ENCODE data around the gene GLRX5. TPM values are rescaled to one million over a fixed set of nuclear protein-coding genes. Genes with fewer than 3 reads are reported as not detected.
"Not testable (repeated sequence)": the region's sequence is repeated elsewhere in the genome, so short reads cannot be mapped to it uniquely, and the experiment has no call there.

GLRX5 gene
- total RNA-seq, 4 donors from 2014 or later, result 5.9 to 40.3 (median 23.7) TPM

DNA sequence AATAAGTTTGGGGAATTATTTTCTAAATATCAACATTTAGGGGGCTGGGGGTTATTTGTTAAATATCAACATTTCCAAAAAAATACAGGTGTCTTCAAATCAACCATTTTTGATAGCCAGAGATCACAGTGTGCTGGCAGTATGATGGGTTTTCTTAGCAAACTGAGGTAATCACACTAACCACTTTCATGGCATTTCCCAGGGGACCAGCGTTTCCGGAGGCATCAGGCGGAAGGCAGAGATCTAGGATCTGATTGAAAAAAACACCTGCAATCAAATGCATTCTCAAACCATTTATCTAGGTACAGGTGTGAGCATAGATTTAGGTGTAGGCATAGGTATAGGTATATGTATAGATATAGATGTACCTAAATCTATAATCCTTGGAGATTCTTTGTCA is 34.6 kb downstream of the GLRX5 start:
- no peak for DNase-seq
- intact Hi-C loops (cut with DNase I; ENCODE audit: low total_unique reads), result loop anchor here (10.0 kb wide), 1 partner anchor 205 kb away; no protein-coding TSS in a partner anchor
- H3K4me3 ChIP-seq, result no peak overlapping the region
- TF ChIP-seq, protein P1, sequence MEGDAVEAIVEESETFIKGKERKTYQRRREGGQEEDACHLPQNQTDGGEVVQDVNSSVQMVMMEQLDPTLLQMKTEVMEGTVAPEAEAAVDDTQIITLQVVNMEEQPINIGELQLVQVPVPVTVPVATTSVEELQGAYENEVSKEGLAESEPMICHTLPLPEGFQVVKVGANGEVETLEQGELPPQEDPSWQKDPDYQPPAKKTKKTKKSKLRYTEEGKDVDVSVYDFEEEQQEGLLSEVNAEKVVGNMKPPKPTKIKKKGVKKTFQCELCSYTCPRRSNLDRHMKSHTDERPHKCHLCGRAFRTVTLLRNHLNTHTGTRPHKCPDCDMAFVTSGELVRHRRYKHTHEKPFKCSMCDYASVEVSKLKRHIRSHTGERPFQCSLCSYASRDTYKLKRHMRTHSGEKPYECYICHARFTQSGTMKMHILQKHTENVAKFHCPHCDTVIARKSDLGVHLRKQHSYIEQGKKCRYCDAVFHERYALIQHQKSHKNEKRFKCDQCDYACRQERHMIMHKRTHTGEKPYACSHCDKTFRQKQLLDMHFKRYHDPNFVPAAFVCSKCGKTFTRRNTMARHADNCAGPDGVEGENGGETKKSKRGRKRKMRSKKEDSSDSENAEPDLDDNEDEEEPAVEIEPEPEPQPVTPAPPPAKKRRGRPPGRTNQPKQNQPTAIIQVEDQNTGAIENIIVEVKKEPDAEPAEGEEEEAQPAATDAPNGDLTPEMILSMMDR (IDR thresholded peaks at IDR 0.05), result no peak
- no peak for TF ChIP-seq POLR2A (IDR thresholded peaks at IDR 0.05)
- no peaks in the 10 kb centered on the region for H3K36me3 ChIP-seq
- H3K27me3 ChIP-seq, result no peaks in the 10 kb centered on the region
- H3K4me1 ChIP-seq, result no peaks in the 10 kb centered on the region
- H3K27ac ChIP-seq, result no peak overlapping the region
- H3K9me3 ChIP-seq, result no peaks in the 10 kb centered on the region

- no peaks in the 10 kb centered on the region for H3K4me1 ChIP-seq
- TF ChIP-seq POLR2A (IDR thresholded peaks at IDR 0.05), result no peak
- TF ChIP-seq, protein P1 (IDR thresholded peaks at IDR 0.05), result no peak
- DNase-seq, result no peak
- H3K27me3 ChIP-seq, result no peaks in the 10 kb centered on the region
- H3K27ac ChIP-seq, result no peak overlapping the region
- H3K4me3 ChIP-seq, result no peak overlapping the region
- intact Hi-C loops (cut with DNase I; ENCODE audit: low total_unique reads), result no loop called here
- no peaks in the 10 kb centered on the region for H3K9me3 ChIP-seq
- H3K36me3 ChIP-seq, result no peaks in the 10 kb centered on the region
These were observed 38.5 kb downstream of the GLRX5 start for GRCh38 chr14:95573313-95573712.

DNA sequence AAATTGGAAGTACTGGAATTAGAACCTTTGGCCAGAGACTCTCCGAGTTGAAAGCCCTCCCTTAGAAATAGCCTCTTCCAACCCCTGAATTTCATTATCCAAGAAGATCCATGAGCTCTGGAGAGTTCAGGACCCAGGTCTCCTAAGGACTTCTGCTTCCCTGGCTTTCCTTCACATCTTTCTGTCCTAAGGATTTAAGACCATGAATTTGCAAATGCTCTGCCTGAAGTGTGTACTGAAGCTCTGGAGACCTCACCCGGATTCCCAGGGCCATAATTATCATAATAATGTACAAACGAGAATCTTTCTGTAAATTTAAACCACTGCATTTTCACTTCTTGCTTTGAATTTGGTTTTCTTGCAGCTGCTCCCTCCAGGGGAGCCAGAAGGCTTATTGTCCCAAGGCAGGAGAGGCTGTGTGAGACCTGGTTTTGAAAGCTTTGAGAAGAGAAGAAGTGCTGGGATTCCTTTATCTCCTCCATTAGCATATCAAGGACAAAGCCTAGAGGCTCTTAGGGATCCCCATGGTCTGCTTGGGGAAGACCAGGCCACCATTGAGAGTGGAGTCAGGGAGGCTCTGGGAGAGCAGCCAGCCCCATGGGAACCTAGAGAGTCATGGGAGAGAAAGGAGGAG is 41.1 kb downstream of the GLRX5 start:
- Histone ChIP-seq H3K4me1 (no peaks in the 10 kb centered on the region), H3K27me3 (no peaks in the 10 kb centered on the region), H3K27ac (no peak overlapping the region), H3K9me3 (no peaks in the 10 kb centered on the region), H3K4me3 (no peak overlapping the region), H3K36me3 (no peaks in the 10 kb centered on the region)
- TF ChIP-seq, protein P1 (IDR thresholded peaks at IDR 0.05), result no peak
- no peak for TF ChIP-seq POLR2A (IDR thresholded peaks at IDR 0.05)
- intact Hi-C loops (cut with DNase I; ENCODE audit: low total_unique reads), result no loop called here
- no peak for DNase-seq

- Histone ChIP-seq H3K4me3 (no peak overlapping the region), H3K4me1 (no peaks in the 10 kb centered on the region), H3K27me3 (no peaks in the 10 kb centered on the region), H3K36me3 (no peaks in the 10 kb centered on the region), H3K9me3 (no peaks in the 10 kb centered on the region), H3K27ac (no peak overlapping the region)
- intact Hi-C loops (cut with DNase I; ENCODE audit: low total_unique reads), result no loop called here
- TF ChIP-seq POLR2A (IDR thresholded peaks at IDR 0.05), result no peak
- TF ChIP-seq, protein P1 (IDR thresholded peaks at IDR 0.05), result no peak
- no peak for DNase-seq
These were observed 42.4 kb downstream of the GLRX5 start for GRCh38 chr14:95577067-95577800.

DNA sequence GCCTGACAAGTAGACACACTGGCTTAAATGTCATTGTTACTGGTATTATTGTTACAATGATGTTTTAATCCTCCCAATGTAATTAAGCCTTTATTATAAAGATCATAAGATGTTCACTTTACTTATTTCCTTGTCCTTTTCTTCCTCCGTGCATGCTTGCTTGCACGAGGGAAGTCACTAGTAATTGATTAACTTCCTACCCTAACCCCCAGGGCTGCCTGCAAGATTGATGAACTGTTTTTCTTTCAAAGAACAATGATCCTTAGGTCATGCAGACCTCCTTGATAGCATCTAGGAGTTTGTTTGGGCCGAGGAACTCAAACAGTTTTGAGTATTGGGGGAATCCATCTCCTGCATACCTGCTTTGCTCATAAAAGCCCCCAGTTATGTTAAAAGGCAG is 43.0 kb downstream of the GLRX5 start:
- Histone ChIP-seq H3K27me3 (no peaks in the 10 kb centered on the region), H3K36me3 (no peaks in the 10 kb centered on the region), H3K4me1 (no peaks in the 10 kb centered on the region), H3K4me3 (no peak overlapping the region), H3K27ac (no peak overlapping the region), H3K9me3 (no peaks in the 10 kb centered on the region)
- no peak for TF ChIP-seq POLR2A (IDR thresholded peaks at IDR 0.05)
- TF ChIP-seq, protein P1 (IDR thresholded peaks at IDR 0.05), result no peak
- intact Hi-C loops (cut with DNase I; ENCODE audit: low total_unique reads), result no loop called here
- no peak for DNase-seq

GRCh38 chr14:95583836-95584617 is 49.2 kb downstream of the GLRX5 start:
- H3K9me3 ChIP-seq; intact Hi-C loops (cut with DNase I; ENCODE audit: low total_unique reads); H3K36me3 ChIP-seq; H3K4me3 ChIP-seq; H3K27ac ChIP-seq; H3K4me1 ChIP-seq; DNase-seq; H3K27me3 ChIP-seq: not testable (repeated sequence)

All from uterus (tissue), 4 donors.